Subcutaneous abdominal adipose tissue (tissue), 5 donors: ENCODE data around the gene HELZ.

ENCODE experiments used
- H3K27ac ChIP-seq: one replicate; pipeline ENCODE4 v1.7.0; 2013; ENCODE audit warnings: low read depth, mild to moderate bottlenecking, inconsistent platforms, low read length, moderate library complexity
- H3K27me3 ChIP-seq, 5 donors: one replicate each; pipeline ENCODE4 v1.7.0; 2013; ENCODE audit warnings: low read length in 5 of 5, inconsistent platforms in 1 of 5; ENCODE audit not compliant: control insufficient read depth in 5 of 5, insufficient read depth in 4 of 5
- H3K36me3 ChIP-seq, 5 donors: one replicate each; pipeline ENCODE4 v1.7.0; 2013; ENCODE audit warnings: low read length in 5 of 5; ENCODE audit not compliant: control insufficient read depth in 5 of 5, insufficient read depth in 5 of 5
- H3K4me1 ChIP-seq, 5 donors: one replicate each; pipeline ENCODE4 v1.7.0; 2013; ENCODE audit warnings: low read length in 5 of 5, mild to moderate bottlenecking in 3 of 5, moderate library complexity in 1 of 5; ENCODE audit not compliant: control insufficient read depth in 5 of 5, insufficient read depth in 5 of 5
- H3K4me3 ChIP-seq, 5 donors: one replicate each; pipeline ENCODE4 v1.7.0; 2013; ENCODE audit warnings: low read length in 5 of 5, low read depth in 1 of 5
- H3K9ac ChIP-seq, 5 donors: one replicate each; pipeline ENCODE4 v1.7.0; 2013; ENCODE audit warnings: low read length in 5 of 5, mild to moderate bottlenecking in 4 of 5, moderate library complexity in 3 of 5
- H3K9me3 ChIP-seq, 5 donors: one replicate each; pipeline ENCODE4 v1.7.0; 2013; ENCODE audit warnings: low read length in 5 of 5; ENCODE audit not compliant: control insufficient read depth in 5 of 5
- donor health status: healthy.
- donor health status: healthy.
- donor health status: healthy.
- donor health status: healthy.
- donor health status: healthy.

HELZ gene

GRCh38 chr17:67054011-67054591, 190.9 kb downstream of the HELZ start:
- Histone ChIP-seq H3K4me1 (peaks cover 0 to 1% (median 0%) of the 10 kb centered on the region in 5 donors), H3K9me3 (peaks cover 3 to 15% (median 10%) of the 10 kb centered on the region in 5 donors), H3K36me3 (no peaks in the 10 kb centered on the region), H3K27me3 (no peaks in the 10 kb centered on the region), H3K9ac (no peak overlapping the region), H3K27ac (no peak overlapping the region), H3K4me3 (no peak overlapping the region)

- Histone ChIP-seq H3K9ac (no peak overlapping the region), H3K27me3 (no peaks in the 10 kb centered on the region), H3K4me1 (no peaks in the 10 kb centered on the region), H3K36me3 (no peaks in the 10 kb centered on the region), H3K4me3 (no peak overlapping the region), H3K27ac (no peak overlapping the region), H3K9me3 (peaks cover 7 to 19% (median 12%) of the 10 kb centered on the region in 5 donors)
Measured at GRCh38 chr17:67053438-67054000, 191.5 kb downstream of the HELZ start.

- no peaks in the 10 kb centered on the region for H3K36me3 ChIP-seq
- H3K9ac ChIP-seq, result no peak overlapping the region
- no peaks in the 10 kb centered on the region for H3K27me3 ChIP-seq
- H3K9me3 ChIP-seq, result peaks cover 7 to 21% (median 18%) of the 10 kb centered on the region in 5 donors
- H3K27ac ChIP-seq, result no peak overlapping the region
- no peak overlapping the region for H3K4me3 ChIP-seq
- H3K4me1 ChIP-seq, result no peaks in the 10 kb centered on the region
Measured at GRCh38 chr17:67052720-67053437, 192.1 kb downstream of the HELZ start.

- no peaks in the 10 kb centered on the region for H3K27me3 ChIP-seq
- no peaks in the 10 kb centered on the region for H3K36me3 ChIP-seq
Measured at GRCh38 chr17:67051837-67052236, 193.2 kb downstream of the HELZ start.

GRCh38 chr17:67051155-67051538, 193.8 kb downstream of the HELZ start:
- H3K9ac ChIP-seq, result no peak overlapping the region
- peaks cover 7 to 28% (median 23%) of the 10 kb centered on the region in 5 donors for H3K9me3 ChIP-seq

More at GRCh38 chr17:67051837-67052236, 193.2 kb downstream of the HELZ start:
- Histone ChIP-seq H3K9me3 (peaks cover 7 to 28% (median 23%) of the 10 kb centered on the region in 5 donors), H3K9ac (no peak overlapping the region), H3K4me1 (peaks cover 0 to 5% (median 0%) of the 10 kb centered on the region in 5 donors), H3K4me3 (no peak overlapping the region), H3K27ac (no peak overlapping the region)

GRCh38 chr17:67050471-67051154, 194.4 kb downstream of the HELZ start:
- Histone ChIP-seq H3K9ac (no peak overlapping the region), H3K4me1 (peaks cover 0 to 11% (median 0%) of the 10 kb centered on the region in 5 donors), H3K9me3 (peaks cover 7 to 28% (median 23%) of the 10 kb centered on the region in 5 donors)

More at GRCh38 chr17:67051155-67051538, 193.8 kb downstream of the HELZ start:
- Histone ChIP-seq H3K4me3 (no peak overlapping the region), H3K36me3 (no peaks in the 10 kb centered on the region), H3K27me3 (no peaks in the 10 kb centered on the region), H3K4me1 (peaks cover 0 to 11% (median 0%) of the 10 kb centered on the region in 5 donors), H3K27ac (no peak overlapping the region)

GRCh38 chr17:67050066-67050465, 194.9 kb downstream of the HELZ start:
- Histone ChIP-seq H3K9ac (no peak overlapping the region), H3K36me3 (no peaks in the 10 kb centered on the region), H3K4me1 (peaks cover 0 to 11% (median 0%) of the 10 kb centered on the region in 5 donors), H3K9me3 (peaks cover 7 to 28% (median 23%) of the 10 kb centered on the region in 5 donors), H3K27me3 (no peaks in the 10 kb centered on the region), H3K4me3 (no peak overlapping the region), H3K27ac (no peak overlapping the region)

More at GRCh38 chr17:67050471-67051154, 194.4 kb downstream of the HELZ start:
- H3K4me3 ChIP-seq, result no peak overlapping the region
- H3K36me3 ChIP-seq, result no peaks in the 10 kb centered on the region
- no peaks in the 10 kb centered on the region for H3K27me3 ChIP-seq
- H3K27ac ChIP-seq, result no peak overlapping the region

GRCh38 chr17:67049025-67049739, 195.8 kb downstream of the HELZ start:
- Histone ChIP-seq H3K27me3 (no peaks in the 10 kb centered on the region), H3K4me1 (peaks cover 0 to 11% (median 0%) of the 10 kb centered on the region in 5 donors), H3K9ac (no peak overlapping the region), H3K36me3 (no peaks in the 10 kb centered on the region), H3K9me3 (peaks cover 7 to 28% (median 23%) of the 10 kb centered on the region in 5 donors), H3K4me3 (no peak overlapping the region), H3K27ac (no peak overlapping the region)

- peaks cover 0 to 11% (median 0%) of the 10 kb centered on the region in 5 donors for H3K4me1 ChIP-seq
- no peak overlapping the region for H3K27ac ChIP-seq
- H3K9ac ChIP-seq, result no peak overlapping the region
- no peaks in the 10 kb centered on the region for H3K36me3 ChIP-seq
- H3K4me3 ChIP-seq, result no peak overlapping the region
- H3K9me3 ChIP-seq, result peaks cover 7 to 28% (median 23%) of the 10 kb centered on the region in 5 donors
- no peaks in the 10 kb centered on the region for H3K27me3 ChIP-seq
Measured at GRCh38 chr17:67047382-67047781, 197.6 kb downstream of the HELZ start.
